NCI-H187 treated with DMSO at 0.1 percent for 48 hours (cell line): Measurements from ENCODE around the gene MRPS2.
"Not testable (repeated sequence)": the region's sequence is repeated elsewhere in the genome, so short reads cannot be mapped to it uniquely, and the experiment has no call there.

ENCODE experiments used
- DNase-seq: peaks from one replicate; lab custom pipeline; 2025; lab: John Stamatoyannopoulos, UW

Gene MRPS2

DNA sequence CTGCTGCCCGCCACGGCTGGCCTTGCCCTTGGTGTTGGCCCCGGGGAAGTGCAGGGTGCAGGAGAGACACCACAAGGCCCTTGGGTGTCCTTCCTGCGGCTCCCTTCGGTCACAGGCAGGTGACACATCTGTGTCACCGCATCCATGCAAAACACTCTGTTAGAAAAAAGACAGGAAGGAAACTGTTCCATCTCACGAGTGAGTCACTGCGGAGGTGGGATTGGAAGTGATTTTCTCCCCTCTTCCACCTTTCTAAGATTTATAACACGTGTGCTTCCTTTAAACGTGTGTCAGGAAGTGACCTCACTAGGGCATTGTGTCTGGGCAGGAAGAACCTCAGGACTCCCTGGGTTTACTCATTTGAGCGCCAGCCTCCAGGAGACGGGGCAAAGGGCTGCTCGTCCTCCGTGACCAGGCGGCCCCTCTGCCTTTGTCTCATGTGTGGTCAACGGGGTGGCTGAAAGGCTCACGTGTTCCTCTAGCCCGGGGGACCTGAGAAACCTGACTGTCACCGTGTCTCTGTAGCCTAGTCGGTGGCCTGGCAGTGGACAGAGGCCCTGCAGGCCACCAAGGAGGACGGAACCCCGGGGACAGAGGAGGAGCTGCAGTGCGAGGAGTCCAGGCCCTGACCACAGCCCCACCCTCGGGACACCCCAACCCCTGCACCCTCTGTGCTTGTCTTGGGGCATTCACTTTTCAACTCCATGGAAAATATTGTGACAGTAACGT, 15.8 kb downstream of the MRPS2 start:
- DNase-seq, result no peak

DNA sequence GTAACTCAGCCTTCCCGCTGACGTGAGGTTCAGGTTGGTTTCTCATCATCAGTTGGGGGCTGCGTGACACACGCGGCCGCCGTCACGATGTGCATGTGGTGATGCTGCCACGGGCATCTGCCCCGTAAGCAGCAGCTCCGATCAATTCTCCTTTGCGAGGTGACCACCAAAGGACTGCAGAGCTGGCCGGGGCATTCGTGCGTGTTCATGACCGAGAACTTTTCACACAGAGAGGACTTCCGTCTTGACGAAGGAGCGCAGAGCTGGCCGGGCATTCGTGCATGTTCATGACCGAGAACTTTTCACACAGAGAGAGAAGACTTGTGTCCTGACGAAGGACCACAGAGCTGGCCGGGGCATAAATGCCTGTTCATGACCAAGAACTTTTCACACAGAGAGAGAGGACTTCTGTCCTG, 16.9 kb downstream of the MRPS2 start:
- DNase-seq, result no peak

DNA sequence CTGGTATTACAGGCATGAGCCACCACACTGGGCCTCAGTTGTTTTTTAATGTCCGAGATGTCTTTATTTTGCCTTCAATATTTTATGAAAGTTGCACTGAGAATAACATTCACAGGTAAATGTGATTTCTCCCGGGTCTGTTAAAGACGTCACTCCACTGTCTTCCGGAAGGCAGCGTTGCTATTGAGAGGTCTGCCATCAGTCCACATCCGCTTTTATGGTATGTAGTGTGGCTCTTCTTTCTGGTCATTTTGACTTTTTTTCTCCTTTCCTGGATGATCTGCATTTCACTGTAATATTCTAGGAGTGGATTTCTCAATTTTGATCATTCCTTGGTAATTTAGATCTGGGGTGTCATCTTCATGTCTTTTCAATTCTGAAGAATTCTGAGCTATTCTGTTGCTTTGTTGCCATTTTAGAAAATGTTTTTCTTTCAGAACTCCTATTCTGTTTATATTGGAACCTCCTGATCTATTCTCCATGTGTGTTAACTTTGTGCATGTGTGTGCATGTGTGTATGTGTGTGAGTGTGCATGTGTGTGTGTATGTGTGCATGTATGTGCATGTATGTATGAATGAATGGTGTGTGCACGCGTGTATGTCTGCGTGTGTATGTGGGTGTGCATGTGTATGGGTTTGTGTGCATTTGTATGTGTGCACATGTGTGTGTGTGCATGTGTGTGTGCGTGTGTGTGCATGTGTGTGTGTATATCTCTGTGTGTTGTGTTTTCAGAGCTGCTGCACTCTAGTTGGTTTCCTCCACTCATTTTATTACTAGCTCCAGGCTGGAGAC, 18.9 kb downstream of the MRPS2 start:
- DNase-seq, result no peak

DNA sequence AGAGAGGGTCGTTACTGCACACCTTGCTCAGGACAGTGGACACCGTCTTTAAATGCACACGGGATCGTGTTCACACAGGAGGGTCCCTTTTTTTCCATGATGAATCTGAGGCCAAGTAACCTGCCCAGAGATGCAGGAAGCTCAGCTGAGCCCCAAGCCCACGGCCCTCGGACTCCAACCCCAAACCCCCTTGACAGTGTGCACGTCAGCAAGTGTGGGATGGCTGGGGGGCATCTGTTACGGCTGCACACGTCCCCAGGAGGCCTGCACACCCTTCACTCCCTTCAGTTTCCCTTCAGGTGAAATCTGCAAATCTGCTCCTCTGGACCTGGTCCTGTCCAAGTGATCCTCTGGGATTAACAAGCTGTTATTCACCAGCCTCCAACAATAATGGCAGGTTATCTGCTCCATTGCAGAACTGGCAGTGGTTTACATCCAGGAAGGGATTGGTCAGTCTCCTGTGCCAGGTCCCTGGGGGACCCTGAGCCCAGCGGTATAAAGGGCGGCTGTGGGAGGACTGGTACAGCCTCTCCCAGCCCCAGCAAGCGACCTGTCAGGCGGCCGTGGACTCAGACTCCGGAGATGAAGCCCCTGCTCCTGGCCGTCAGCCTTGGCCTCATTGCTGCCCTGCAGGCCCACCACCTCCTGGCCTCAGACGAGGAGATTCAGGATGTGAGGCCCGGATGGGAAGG, 20.6 kb downstream of the MRPS2 start, which contains the start of gene LCN1:
LCN1 (plus strand) TSS at position 525 of the 692 bp plus-strand sequence; CDS start at position 583, 58 bp downstream.
- DNase-seq, result no peak

DNA sequence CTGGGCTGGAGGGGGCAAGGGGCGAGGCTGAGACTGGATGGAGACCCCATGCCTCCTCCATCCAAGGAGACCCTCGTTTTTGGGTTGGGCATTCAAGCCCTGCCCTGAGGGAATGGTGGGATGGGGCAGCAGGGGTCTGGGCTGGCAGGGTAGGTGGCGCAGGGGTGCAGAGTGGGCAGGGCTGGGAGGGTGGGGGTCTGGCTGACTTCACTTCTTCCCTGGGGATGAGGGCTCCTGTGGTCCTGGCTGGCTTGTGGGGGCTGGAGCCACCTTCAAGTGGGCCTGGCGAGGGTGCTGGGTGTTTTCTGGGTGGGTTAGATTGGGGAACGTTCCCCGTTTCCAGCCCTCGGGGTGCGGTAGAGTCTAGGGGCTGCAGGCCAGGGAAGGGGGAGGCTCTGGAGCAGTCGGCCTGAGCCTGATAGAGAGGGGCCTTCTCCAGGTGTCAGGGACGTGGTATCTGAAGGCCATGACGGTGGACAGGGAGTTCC, 21.2 kb downstream of the MRPS2 start:
- no peak for DNase-seq

DNA sequence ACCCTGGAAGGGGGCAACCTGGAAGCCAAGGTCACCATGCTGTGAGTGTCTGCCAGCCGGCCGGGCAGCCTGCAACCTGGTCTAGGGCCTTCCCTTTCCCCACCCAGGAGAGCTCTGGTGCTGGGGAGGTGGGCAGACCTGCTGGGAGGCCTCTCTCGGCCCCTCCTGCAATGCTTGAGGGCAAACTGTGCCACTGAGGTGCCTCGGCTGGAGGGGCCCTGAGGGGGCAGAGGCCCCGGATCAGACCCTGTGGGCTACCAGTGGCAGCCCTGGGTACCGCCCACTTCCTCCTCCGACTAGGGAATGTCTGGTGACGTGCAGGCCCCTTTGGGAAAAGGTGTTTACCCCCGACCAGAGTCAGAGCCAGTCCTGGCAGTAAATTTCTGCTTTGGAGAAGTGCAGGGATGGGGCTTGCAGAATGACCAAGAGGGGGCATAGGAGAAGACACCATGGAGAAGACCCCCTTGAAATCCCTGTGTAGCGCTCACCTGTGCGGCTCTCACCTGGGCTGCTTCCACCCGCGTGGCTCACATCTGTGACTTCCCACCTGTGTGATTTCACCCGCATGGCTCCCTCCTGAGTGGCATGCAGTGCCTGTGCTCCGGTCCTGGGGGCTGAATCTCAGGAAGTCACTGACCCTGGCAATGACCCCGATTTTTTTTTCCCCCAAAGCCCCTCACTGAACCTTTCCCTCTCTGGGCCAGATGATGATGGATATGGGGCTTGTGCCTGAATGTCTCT, 21.8 kb downstream of the MRPS2 start:
- DNase-seq, result no peak

DNA sequence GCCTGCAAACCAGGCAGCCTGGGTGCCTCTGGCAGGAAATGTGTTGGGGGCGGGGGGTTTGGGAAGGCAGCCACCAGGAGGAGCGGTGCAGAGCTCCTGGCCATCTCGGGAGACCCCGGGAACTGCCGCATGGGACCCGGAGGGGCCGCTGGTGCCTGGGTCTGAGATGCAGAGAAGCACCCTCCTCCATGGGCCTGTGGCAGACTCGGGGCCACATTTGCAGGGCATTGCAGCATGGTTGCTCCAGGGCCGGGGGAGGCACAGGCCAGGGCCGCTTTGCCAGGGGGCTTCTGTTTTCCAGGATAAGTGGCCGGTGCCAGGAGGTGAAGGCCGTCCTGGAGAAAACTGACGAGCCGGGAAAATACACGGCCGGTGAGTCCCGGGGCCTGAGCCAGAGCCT, 22.4 kb downstream of the MRPS2 start:
- DNase-seq, result no peak

DNA sequence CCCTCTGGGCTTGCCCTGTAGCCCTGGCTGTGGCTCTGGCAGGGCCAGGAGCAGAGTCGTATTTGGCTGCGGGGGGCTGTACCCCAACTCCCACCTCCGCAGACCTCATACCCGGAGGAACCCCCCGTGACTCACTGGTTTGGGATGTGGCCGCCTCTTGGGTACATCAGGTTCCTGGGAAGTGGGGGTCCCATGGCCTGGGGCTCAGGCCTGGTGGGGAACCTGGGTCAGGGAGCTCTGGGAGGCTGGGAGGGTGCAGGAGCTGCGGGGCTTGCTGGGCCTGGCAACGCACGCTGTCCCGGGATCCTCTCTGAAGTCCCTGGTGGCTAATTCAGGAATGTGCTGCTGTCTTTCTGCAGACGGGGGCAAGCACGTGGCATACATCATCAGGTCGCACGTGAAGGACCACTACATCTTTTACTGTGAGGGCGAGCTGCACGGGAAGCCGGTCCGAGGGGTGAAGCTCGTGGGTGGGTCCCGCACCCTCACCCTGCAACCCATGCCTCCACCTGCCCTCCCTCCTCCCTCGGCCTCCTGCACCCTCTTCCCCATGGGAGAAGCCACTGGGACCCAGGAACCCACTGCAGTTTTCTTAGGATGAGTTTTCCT, 23.1 kb downstream of the MRPS2 start:
- no peak for DNase-seq

DNA sequence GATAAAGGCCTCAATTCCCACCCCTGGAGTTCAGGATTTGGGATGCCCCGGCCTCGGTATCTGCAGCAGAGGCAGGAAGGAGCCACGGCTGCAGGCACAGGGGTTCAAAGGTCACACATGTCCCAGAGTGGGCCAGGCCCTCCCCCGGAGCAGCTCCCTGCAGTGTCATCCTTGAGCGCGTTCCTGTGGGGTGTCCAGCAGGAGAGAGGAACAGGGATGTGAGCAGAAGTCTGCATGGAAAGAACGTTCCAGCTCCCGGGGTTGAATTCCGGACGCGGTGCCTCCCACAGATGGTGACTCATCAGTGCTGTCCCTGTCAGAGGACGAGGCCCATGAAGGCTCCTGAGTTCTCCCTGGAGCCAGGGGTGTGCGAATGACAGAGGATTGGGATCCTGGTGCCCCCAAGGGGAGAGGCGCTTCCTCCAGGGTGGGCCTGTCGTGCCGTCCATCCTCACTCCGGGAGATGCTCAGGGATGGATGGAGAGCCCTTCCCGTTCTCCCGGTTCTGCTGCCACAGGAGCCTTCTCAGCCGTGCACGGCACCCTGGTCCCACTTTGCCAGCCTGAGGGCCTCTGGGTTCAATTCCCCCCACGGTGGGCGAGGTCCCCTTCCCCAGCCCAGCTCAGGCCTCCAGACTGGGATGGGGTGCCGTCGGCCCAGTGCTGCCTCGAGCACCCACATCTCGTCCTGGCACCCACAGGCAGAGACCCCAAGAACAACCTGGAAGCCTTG, 23.8 kb downstream of the MRPS2 start:
- no peak for DNase-seq

DNA sequence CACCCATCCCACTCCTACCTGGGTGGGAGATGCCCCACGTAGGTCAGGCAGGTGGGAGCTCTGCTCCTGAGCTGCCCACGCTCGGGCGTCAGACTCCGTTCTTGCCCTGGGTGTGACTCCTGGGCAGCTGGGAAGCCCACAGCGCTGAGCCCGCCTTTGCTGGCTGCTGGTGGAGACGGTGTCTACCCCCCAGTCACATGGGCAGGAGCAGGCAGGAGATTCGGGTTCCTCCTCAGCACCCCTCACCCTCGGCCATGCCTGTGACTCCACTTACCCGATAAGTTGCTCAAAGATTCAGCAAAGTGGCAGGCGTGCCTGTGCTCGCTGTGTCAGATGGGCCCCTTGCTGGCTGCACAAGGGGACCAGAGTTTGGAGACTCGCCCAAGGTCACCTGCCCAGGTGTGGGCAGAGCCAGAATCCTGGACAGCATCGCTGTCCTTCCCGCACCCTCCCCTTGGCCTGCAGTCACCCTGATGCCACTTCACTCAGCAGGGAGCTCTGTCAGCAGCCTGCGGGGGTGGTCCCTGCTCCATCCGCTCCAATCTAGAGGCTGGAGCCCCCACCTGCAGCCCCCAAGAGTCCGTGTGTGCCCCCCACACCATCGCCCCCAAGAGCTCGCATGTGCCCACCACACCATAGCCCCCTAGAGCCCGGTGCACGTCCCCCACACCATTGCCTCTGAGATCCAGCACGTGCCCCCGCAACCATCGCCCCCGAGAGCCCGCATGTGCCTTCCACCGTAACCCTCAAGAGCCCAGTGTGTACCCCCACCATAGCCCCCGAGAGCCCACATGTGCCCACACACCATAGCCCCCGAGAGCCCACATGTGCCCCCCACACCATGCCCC, 25.0 kb downstream of the MRPS2 start:
- DNase-seq, result no peak

DNA sequence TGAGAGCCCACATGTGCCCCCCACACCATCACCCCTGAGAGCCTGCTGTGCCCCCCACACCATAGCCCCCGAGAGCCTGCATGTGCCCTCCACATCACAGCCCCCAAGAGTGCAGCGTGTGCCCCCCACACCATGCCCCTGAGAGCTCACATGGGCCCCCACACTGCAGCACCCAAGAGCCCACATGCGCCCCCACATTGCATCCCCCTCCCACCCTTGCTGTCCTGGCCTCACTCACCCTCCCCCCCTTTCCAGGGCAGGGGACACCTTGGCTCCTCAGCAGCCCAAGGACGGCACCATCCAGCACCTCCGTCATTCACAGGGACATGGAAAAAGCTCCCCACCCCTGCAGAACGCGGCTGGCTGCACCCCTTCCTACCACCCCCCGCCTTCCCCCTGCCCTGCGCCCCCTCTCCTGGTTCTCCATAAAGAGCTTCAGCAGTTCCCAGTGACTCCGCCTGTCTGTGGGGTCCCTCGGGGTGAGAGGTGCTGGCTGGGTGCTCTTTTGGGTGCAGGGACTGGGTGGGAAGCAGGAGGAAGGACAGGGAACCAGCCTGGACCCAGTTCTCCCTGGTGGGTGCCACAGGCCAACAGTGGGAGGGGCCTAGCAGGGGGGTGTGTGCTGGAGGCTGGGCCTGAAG, 25.7 kb downstream of the MRPS2 start:
- no peak for DNase-seq

DNA sequence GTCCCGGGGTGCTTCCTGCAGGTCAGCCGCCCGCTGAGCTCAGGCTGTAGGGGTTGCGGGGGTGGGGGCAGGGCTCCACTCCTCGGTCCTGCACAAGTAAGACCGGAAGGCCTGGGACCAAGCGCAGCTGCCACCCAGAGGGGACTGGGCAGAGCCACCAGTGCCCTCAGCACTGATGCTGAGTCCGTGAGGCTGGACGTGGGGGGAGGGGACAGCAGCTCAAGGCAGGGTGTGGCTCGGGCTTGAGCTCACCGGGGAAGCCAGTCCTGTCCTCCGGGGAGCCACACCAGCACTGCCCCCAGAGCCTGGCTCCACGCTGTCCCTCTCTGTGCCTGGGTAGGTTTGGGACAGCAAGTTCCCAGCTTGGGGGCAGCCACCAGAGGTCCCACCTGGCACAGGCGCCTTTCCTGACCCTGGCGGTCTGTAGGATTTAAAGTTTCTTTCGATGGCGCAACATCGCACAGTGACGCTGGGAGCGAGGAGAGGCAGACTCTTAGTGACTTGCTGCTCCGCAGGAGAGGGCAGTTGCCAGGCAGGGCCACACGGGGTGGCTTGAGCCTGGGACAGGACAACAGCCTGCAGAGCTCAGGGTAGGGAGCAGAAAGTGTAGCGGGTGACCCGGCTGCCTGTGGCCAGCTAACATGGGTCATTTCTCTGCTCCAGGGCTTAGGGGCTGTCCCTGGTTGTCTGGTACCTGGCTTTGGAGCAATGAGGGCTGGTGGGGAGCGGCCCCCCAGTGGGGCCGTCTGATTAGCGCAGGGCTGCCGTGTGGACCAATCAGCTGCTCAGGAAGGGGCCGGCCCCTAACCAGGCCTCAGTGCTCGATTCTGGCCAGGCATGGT, 26.5 kb downstream of the MRPS2 start:
- no peak for DNase-seq

DNA sequence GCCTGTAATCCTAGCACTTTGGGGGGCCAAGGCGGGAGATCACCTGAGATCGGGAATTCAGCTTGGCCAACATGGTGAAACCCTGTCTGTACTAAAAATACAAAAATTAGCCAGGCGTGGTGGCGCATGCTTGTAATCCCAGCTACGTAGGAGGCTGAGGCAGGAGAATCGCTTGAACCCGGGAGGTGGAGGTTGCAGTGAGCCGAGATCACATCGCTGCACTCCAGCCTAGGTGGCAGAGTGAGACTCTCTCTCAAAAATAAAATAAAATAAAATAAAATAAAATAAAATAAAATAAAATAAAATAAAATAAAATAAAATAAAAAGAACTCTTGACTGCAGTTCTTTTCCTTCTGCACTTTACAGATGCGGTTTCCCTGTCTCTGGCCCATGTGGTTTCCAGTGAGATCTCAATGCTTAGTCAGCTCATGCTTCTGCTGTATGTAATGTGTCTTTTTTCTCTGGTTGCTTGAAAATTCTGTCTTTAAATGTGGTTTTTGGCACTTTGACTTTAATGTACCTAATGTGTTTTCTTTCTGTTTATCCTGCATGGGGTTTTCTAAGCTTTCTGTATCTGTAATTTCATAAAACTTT, 28.5 kb downstream of the MRPS2 start:
- not testable (repeated sequence) for DNase-seq

DNA sequence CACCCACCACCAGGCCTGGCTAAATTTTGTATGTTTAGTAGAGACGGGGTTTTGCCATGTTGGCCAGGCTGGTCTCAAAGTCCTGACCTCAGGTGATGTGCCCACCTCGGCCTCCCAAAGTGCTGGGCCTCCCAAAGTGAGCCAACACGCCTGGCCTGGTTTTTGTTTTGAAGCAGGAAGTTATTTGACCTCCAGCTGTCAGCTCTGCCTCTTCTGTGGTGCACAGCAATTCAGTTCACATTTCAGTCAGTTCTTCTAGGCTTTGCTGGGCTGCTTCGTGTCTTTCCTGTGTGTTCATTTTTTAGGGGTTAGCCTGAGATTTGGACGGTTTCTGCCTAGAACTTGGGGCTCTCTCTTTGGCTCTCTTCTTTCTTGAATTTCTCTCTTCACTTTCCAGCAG, 29.7 kb downstream of the MRPS2 start:
- no peak for DNase-seq

DNA sequence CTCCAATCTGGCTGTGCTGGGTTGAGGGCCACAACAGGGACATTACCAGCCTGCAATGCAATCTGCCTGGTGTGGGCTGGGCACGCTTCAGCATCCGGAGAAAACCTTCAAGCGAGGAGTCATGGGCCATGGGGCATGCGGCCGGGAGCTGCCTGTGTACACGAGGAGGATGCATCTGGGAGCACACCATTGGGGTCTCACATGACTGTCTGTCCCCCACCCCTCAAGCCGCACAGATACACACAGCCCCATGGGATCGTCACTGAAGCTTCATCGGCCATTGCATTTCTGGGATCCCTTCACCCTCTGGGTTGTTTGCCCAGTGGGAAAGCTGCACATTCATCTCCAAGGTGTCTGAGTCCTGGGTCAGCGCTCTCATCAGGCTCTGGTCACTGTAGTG, 30.6 kb downstream of the MRPS2 start:
- DNase-seq, result no peak

DNA sequence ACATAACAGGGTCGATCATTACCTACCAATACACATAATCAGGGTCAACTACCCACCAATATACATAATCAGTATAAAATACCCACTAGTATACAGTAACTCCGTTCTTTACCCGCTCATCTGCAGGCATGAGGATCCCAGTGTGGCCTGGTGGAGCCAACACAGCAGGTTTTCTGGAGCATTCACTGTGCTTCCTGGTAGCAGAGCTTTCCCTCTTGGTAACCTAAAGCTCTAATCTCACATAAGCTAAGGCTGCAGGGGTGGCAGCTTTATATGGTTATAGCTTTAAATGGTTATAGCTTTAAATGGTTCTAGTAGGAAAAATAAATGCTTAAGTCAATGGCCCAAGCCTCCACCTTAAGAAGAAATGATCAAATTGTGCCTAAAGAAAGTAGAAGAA, 32.6 kb downstream of the MRPS2 start:
- DNase-seq, result no peak

DNA sequence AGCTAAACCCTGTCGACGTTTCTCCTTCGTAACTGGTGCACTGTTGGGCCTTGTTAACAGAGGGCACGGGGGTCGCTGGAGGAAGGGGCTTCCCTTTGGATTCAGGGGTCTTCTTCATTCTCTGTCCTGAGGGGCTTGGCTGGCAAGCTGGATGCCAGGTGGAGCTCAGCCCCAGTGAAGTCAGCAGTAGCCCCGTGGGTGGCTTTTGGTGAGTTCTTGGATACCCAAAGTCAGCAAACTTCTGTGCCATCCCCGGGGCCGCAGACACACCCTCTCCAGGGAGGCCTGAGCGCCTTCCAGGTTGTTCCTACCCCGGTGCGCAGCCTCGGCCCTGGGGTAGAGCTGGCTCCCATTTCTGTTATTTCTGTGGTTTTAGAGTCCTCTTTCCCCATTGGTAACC, 33.2 kb downstream of the MRPS2 start:
- DNase-seq, result no peak

DNA sequence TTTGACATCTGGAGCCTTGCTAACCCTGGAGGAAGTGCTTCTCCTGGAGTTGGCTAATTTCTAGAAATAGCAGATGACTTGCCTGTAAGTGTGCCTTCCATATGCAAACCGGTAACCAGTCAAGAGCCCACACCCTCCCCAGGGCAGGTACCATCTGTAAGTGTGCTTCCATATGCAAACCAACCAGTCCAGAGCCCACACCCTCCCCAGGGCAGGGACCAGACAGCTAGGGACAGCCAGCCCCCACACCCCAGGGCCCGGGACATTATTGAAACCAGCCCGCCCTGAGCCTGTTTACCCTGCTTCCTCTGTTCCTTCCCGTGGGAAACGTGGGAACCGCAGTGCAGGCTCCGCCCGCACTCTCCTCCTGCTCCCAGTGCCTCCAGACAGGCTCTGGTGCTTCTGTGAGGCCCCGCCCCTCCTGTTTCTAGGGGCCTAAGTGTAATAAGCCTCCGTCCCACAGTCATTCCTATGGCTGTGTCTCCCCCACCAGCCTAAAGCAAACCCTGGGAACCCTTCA, 33.8 kb downstream of the MRPS2 start:
- not testable (repeated sequence) for DNase-seq
